ENCODE measurements around the gene FHAD1.

GRCh38 chr1:15354580-15354965, 107.5 kb downstream of the FHAD1 start:
- no peak for TF ChIP-seq EZH2 (IDR thresholded peaks at IDR 0.05; ENCODE audit: borderline replicate concordance)
- no peak for TF ChIP-seq CTCF (IDR thresholded peaks at IDR 0.05; ENCODE audit: poor library complexity)
- no peak for TF ChIP-seq EZH2phosphoT487 (IDR thresholded peaks at IDR 0.05; ENCODE audit: low read depth, severe bottlenecking, unreplicated experiment)

Data from hepatocyte (in vitro differentiated cells).